ENCODE data around the gene ARVCF. TPM values are rescaled to one million over a fixed set of nuclear protein-coding genes. Genes with fewer than 3 reads are reported as not detected.
"Not testable (repeated sequence)": the region's sequence is repeated elsewhere in the genome, so short reads cannot be mapped to it uniquely, and the experiment has no call there.

The ARVCF gene
- polyA plus RNA-seq, 1 donor = 18.3 TPM

- DNase-seq = no peak
Measured at GRCh38 chr22:19936513-19936912, 80.1 kb downstream of the ARVCF start.

DNA sequence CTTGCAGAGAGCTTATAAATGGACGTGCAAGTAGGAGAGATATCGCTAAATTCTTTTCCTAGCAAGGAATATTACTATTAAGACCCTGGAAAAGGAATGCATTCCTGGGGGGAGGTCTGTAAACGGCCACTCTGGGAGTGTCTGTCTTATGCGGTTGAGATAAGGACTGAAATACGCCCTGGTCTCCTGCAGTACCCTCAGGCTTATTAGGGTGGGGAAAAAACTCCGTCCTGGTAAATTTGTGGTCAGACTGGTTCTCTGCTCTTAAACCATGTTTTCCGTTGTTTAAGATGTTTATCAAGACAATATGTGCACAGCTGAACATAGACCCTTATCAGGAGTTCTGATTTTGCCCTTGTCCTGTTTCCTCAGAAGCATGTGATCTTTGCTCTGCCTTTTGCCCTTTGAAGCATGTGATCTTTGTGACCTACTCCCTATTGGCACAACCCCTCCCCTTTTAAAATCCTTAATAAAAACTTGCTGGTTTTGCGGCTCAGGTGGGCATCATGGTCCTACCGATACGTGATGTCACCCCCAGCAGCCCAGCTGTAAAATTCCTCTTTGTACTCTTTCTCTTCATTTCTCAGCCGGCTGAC lies 81.4 kb downstream of the ARVCF start:
- not testable (repeated sequence) for DNase-seq

- DNase-seq = no peak
Measured at GRCh38 chr22:19933341-19934241, 83.0 kb downstream of the ARVCF start.

- DNase-seq = no peak
Measured at GRCh38 chr22:19932367-19933206, 84.0 kb downstream of the ARVCF start.

- DNase-seq = no peak
Measured at GRCh38 chr22:19931514-19931913, 85.1 kb downstream of the ARVCF start.

- DNase-seq = no peak
Measured at GRCh38 chr22:19930551-19931486, 85.8 kb downstream of the ARVCF start.

DNA sequence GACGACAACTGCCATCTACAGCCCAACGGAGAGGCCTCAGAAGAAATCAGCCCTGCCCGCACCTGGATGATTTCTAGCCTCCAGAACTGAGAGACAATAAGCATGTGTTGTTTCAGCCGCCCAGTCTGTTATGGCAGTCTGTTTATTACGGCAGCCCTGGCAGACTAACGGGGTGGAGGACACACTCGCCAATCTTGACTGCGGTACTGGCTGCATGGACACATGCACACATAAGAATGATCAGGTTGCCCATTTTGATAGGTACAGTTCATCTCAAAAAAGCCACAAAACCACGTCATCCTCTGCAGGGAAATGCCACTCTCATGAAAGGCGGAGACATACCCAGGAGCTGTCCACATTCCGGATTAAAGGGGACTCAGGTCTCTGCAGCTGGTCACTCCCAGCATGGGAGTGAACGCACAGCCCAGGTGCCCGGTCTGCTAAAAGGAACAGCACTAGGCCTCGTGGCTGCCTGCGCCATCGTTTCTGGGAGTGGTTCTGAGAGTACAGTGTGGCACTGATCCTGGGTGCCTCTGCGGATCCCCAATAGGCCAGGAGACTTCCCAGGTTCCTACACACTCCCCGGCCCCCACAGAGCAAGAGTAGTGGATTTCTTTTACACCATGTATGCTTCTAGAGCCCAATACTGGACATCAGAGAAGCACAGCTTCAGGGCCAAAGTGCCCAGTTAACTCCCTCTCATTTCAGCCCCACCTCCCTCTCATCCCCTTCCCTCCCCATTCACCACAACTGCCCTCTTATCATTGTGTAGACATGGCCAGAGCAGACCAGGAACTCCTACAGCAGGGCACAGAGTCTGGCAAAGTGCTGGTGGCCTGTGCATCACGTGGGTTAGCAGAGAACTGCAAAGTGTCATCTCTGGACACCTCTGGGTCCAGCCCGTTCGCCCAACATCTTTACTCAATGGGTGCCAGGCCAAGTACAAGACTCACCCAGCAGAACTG lies 86.8 kb downstream of the ARVCF start:
- DNase-seq = no peak

- DNase-seq = no peak
Measured at GRCh38 chr22:19928207-19928606, 88.4 kb downstream of the ARVCF start.

DNA sequence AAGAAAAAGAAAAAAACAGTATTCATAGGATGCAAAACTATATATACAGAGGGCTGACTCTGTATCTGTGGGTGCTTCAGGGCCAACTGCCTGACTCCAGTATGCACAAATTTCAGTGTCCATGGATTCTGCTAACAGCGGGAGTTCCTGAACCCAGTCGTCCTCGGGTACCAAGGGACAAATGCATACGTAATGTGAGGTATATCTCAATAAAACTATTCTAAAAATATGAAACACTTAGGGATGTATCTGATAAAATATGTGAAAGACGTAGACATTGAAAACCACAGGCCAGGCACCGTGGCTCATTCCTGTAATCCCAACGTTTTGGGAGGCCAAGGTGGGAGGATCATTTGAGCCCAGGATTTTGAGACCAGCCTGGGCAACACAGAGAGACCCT lies 88.9 kb downstream of the ARVCF start:
- no peak for DNase-seq

GRCh38 chr22:19926028-19926427 lies 90.6 kb downstream of the ARVCF start:
- not testable (repeated sequence) for DNase-seq

GRCh38 chr22:19923914-19924513 lies 92.6 kb downstream of the ARVCF start:
- DNase-seq = no peak

- DNase-seq = no peak
Measured at GRCh38 chr22:19921544-19922081, 95.0 kb downstream of the ARVCF start.

Other genes with a start within 250 kb of the ARVCF start
- gene GNB1L, start 161.9 kb downstream of the ARVCF start, polyA plus RNA-seq (ENCODE audit: insufficient read length) = 4.2 TPM
- 24.5 TPM for gene RTL10, start 161.9 kb downstream of the ARVCF start, polyA plus RNA-seq (ENCODE audit: insufficient read length)
- 79.1 TPM for gene COMT, start 75.1 kb downstream of the ARVCF start, polyA plus RNA-seq (ENCODE audit: insufficient read length)
- 27.7 TPM for gene TXNRD2, start 75.0 kb downstream of the ARVCF start, polyA plus RNA-seq (ENCODE audit: insufficient read length)
- 10.3 TPM for gene TANGO2, start 4.3 kb upstream of the ARVCF start, polyA plus RNA-seq (ENCODE audit: insufficient read length)
- gene DGCR8, start 63.4 kb upstream of the ARVCF start, polyA plus RNA-seq (ENCODE audit: insufficient read length) = 58.0 TPM
- gene RANBP1, start 99.3 kb upstream of the ARVCF start, polyA plus RNA-seq (ENCODE audit: insufficient read length) = 190 TPM
- gene TRMT2A, start 100.4 kb upstream of the ARVCF start, polyA plus RNA-seq (ENCODE audit: insufficient read length) = 46.0 TPM
- gene ZDHHC8, start 115.0 kb upstream of the ARVCF start, polyA plus RNA-seq (ENCODE audit: insufficient read length) = 37.9 TPM
- 1.0 TPM for gene CCDC188, start 134.2 kb upstream of the ARVCF start, polyA plus RNA-seq (ENCODE audit: insufficient read length)

Measured in left kidney (tissue), 2 donors.